Skin epidermis (tissue), 12 donors: Measurements from ENCODE around the gene ZNF79.

Experiments used
- H3K27ac ChIP-seq, 21 experiments: fragments of 200-600 bp; sonication (generic) in 11 of 21; one replicate each; pipeline ENCODE4 v1.5.0; 2020; ENCODE audit warnings: mild to moderate bottlenecking in 3 of 21, inconsistent platforms in 2 of 21, moderate library complexity in 2 of 21
- H3K4me3 ChIP-seq, 7 experiments: fragments of 200-600 bp; sonication (generic) in 2 of 7; one replicate each; pipeline ENCODE4 v1.5.0; 2020; ENCODE audit warnings: inconsistent platforms in 2 of 7, mild to moderate bottlenecking in 2 of 7, moderate library complexity in 1 of 7

ZNF79 gene

DNA sequence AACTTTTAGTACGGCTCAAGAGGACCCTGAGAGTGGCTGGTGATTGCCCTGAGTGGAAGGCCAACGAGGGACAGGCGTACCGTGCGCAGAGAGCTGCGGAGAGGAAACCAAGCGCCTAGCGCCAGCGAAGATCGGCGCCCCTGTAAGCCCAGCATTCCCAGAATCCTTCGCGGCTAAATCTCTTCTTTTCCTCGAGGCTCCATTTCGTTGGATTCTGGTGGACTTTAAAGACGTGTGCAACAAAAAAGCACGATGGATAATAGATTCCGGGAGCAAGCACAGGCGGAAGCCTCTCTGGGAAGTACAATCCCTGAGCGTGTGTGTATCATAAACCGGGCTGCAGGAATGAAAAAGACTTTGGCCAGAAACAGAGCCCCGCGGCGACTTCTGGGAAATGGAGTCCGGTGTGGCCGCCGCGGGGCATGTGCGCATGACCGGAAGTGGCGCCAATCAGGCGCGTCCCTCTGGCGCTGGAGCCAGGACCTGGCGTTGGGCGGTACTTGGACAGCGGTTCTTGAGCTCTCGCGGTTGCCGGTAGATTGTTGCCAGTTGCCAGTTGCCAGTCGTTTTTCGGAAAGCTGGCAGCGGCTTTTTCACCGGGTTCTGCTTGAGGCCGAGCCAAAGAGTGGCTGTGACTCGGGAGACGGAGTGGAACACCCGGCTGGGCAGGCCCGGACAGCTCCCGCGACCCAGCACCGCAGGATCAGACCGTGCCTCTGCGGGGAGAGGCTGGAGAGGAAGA, at the start of gene ZNF79:
Gene ZNF79, plus strand, starts transcription at position 449 of the 742 bp plus-strand sequence. CDS start 406 bp downstream, outside the sequence.
- peak within 1 kb of the TSS; percentile 55 to 91 (median 69) for H3K4me3 ChIP-seq

DNA sequence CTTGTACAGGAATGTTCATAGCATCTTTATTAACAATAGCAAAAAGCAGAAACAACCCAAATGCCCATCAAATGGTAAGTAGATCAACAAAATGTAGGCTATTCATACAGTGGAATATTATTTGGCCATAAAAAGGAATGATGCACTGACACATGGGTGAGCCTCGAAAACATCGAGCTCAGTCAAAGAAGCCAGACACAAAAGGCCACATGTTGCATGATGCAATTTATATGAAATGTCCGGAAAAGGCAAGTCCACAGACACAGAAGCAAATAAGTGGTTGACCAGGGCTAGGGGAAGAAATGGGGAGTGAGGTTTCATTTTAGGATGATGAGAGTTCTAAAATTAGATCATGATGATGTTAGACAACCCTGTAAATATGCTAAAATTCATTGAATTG, 43.7 kb upstream of the ZNF79 start:
- Histone ChIP-seq H3K4me3 (no peak overlapping the region), H3K27ac (no peak overlapping the region)

More for the DNA sequence above, at the start of gene ZNF79:
- H3K27ac ChIP-seq: peak within 1 kb of the TSS; percentile 31 to 93 (median 91)

DNA sequence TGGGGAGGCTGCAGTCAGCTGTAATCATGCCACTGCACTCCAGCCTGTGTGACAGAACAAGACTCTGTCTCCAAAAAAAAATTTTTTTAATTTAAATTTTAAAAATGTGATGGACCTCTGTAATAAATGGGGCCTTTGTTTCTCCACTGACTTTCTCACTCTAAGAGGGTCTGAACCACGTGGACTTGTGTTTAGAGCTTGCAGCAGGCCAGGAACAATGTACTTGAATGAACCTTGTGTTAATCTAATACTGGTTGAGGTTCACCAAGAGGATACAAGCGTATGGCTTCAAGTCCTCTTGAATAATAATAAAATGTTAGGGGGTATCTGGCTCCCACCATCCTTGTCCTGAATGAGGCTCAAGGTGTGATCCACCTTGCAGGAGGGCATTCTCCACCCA, 41.6 kb upstream of the ZNF79 start:
- Histone ChIP-seq H3K27ac (no peak overlapping the region), H3K4me3 (no peak overlapping the region)

DNA sequence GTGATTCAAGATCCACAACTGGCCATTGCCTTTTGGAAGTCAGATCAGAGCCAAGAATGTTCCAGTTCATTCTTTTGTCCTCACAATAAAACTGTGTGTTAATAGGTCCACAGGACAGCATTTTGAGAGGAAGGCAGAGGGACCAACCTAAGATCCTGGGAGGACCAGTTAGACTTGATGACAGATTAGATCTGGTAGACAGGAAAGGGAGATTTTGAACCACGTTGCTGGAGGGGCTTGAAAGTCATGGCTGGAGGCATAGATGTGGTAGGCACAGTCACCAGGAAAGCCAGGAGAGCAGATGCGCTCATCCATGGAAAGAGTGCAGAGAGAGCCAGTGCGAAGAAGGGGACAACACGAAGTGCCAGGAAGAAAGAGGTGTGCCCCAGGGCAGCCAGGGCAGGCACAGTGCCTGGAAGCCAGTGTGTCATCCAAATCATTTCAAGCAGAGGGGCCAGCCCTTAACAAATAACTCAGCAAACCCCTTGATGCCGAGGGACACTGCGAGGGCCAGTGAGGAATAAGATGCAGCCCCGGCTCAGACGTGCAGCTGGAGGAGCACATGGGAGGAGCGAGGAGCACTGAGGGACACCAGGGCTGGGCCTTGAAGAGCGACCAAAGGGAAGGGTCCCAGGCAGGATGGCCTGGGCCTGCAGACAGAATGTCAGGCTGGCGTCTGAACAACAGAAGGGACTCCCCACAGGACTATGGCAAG, 40.0 kb upstream of the ZNF79 start:
- Histone ChIP-seq H3K4me3 (no peak overlapping the region), H3K27ac (no peak overlapping the region)

DNA sequence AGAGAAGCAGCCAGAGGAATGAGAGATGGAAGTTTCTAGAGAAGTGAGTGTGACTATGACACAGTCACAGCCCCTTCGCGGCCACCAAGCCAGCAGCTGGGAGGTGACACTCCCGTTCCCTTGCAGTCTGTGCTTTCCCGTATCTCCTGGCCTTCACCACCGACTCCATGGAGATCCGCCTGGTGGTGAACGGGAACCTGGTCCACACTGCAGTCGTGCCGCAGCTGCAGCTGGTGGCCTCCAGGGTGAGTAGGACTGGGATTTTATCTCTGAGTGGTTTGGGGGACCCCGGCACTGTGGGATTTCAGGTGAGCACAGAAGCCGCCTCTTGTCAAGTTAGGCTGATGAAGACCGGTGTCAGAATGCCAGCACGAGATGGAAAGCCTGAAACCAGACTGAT, 39.3 kb upstream of the ZNF79 start:
- H3K4me3 ChIP-seq: no peak overlapping the region

DNA sequence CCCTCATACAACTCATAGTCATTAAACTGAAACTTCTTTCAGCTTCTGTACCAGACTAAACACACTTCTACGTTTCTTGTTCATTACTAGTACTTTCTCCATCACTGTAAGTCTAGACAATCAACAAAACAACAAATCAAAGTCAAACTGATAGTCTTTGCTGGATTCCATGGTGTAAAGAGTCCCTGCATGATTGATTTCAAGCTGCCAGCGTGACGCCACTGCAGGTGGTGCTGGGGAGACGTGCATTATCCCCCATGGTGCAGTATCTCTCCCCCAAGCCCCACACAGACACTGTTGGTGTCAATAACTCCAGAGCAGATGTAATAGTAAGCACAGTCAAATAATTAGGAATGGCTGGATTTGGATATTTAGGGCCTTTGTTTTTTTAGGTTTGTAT, 37.9 kb upstream of the ZNF79 start:
- H3K4me3 ChIP-seq: no peak overlapping the region
- H3K27ac ChIP-seq: no peak overlapping the region

More for the DNA sequence above, 39.3 kb upstream of the ZNF79 start:
- H3K27ac ChIP-seq: no peak overlapping the region

DNA sequence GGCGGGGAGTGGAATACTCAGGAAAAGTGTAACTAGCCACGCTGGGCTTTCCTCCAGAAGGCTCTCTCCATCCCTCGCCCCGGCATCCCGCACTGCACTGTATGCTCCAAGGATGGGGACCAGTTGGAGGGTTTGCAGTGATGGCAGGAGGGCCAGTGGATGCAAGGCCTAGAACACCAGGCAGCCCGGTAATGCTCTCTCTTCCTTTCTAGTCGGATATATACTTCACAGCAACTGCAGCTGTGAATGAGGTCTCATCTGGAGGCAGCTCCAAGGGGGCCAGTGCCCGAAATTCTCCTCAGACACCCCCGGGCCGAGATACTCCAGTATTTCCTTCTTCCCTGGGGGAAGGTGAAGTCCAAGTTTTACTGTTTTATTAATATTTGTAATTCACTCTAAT, 37.2 kb upstream of the ZNF79 start:
- no peak overlapping the region for H3K4me3 ChIP-seq
- H3K27ac ChIP-seq: no peak overlapping the region

DNA sequence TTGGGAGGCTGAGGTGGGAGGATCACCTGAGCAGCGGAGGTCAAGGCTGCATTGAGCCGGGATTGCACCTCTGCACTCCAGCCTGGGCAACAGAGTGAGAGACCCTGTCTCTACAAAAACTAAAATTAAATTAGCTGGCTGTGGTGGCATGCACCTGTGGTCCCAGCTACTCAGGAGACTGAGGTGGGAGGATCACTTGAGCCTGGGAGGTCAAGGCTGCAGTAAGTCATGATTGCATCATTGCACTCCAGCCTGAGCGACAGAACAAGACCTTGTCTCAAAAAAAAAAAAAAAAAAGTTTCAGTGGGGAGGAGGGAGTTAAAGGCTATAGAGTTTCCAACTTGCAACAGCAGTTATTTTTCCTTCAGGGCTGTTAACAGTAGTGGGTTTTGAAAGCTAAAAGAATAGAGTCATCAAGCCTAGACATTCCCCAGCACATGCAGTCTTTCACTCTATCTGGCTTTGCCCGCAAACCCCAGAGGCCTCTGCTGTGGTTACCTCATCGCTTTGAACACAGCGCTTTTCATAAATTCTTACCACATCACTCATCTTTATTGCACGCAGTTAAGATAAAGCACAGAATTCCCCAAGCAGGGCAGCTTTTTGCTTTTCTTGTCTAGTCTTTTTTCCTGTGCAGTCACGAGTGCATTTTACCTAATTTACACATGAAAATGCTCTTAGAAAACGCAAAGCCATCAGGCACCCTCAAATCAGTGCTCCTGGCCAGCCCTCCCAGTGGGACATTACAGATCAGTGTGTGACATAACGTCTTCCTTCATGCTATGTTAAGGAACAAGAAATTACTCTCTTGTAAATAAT, 35.9 kb upstream of the ZNF79 start:
- H3K27ac ChIP-seq: peak overlapping the region in 6 of 21 experiments; percentile 19 to 65 (median 53)
- H3K4me3 ChIP-seq: no peak overlapping the region

DNA sequence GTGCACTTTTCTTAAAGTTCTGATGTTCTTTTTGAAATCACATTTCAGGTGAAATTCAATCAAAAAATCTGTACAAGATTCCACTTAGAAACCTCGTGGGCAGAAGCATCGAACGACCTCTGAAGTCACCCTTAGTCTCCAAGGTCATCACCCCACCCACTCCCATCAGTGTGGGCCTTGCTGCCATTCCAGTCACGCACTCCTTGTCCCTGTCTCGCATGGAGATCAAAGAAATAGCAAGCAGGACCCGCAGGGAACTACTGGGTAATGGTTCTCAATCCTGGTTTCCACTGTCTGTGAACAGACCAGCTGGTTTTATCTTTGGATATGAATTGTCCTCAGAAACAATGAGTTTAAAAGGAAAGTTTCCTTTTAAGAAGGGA, 35.3 kb upstream of the ZNF79 start:
- H3K27ac ChIP-seq: peak overlapping the region in 6 of 21 experiments; percentile 19 to 63 (median 50)
- no peak overlapping the region for H3K4me3 ChIP-seq

DNA sequence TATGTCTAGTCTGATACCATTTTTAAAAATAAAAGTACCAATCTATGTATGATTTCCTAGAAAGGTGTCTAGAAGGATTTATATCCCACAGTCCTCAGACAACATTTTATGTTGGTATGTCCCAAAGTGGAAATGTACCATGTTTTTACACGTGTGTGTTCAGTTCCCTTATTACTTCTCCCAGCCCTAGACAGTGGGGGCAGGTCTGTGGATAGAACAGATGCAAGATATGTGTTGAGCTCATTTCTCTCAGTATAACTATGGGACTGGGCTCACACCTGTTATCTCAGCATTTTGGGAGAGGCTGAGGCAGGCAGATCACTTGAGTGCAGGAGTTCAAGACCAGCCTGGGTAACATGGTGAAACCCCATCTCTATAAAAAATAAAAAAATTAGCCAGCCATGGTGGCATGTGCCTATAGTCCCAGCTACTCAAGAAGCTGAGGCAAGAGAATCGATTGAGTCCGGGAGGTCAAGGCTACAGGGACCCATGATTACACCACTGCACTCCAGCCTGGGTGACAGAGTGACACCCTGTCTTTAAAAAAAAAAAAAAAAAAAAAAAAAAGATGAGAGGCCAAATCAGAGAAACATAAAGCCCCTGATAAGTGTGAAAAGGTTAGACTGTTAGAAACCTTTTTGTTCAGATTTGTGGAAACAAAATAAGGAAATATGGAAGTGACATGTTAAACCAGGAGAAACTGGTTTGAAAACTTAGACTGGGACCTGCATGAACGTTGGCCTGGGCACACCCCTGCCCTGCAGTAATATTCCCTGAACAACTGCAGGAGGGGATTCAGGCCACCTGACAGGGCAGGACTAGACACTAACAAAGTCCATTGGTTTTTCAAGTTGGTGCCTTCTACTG, 34.6 kb upstream of the ZNF79 start:
- H3K4me3 ChIP-seq: no peak overlapping the region
- peak overlapping the region in 3 of 21 experiments; percentile 23 to 54 (median 48) for H3K27ac ChIP-seq

DNA sequence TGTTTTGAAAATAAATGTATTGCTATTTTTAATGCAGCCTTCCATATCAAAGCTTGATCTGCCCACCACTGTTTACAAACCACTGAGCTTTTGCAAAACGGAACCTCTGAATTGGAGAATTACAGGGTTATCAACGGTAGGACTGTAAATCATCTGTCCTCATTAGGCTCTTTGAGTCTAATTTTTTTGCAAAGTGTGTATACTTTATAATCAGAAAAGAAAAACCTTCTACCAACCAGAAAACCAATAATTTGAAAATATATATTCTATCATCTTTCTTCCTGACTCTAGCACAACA, 34.0 kb upstream of the ZNF79 start:
- H3K4me3 ChIP-seq: no peak overlapping the region
- H3K27ac ChIP-seq: peak overlapping the region in 1 of 21 experiments; percentile 42

DNA sequence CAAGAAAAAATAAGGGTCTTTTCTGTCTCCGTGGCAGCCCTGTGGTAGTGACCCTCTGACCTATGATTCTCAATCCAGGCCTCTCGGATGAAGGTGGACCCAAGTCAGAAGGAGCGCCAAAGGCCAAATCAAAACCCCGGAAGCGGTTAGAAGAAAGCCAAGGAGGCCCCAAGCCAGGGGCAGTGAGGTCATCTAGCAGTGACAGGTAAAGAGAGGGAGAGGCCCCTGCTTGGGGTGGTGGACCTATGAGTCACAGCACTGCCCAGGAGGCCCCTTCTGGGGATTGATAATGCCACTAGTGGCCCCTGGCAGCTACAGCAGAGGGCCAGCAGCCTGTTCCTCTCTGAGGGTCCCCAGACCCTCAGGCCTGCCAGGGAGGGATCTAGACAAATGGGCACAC, 33.6 kb upstream of the ZNF79 start:
- peak overlapping the region in 1 of 21 experiments; percentile 42 for H3K27ac ChIP-seq

DNA sequence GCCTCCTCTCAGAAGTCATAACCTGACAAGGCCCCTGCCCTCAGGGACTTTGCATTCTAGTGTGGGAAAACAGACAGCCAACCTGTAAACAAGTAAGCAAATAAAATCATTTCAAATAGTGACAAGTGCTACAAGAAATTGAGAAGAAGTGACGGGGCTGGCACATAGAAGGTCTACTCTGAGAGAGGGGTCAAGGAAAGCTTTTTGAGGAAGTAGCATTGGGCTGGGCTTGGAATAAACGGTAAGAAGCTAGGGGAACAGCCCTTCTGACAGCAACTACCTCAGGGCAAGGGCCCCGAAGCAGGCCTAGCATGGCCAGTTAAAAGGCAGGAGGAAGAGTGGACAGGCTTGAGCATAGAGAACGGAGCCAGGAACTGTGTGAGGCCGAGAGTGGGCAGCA, 32.0 kb upstream of the ZNF79 start:
- Histone ChIP-seq H3K4me3 (no peak overlapping the region), H3K27ac (no peak overlapping the region)

More for the DNA sequence above, 33.6 kb upstream of the ZNF79 start:
- H3K4me3 ChIP-seq: no peak overlapping the region

DNA sequence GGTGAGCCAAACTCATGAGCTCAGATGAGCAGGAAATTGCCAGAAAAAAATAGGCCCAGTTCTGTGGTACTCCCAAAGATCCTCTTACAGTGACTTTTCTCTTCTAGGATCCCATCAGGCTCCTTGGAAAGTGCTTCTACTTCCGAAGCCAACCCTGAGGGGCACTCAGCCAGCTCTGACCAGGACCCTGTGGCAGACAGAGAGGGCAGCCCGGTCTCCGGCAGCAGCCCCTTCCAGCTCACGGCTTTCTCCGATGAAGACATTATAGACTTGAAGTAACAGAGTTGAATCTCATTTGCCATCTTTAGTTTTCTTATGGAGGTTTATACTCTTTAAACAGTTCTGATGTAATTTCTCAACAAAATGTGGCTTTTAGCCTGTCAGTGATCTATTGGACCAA, 31.2 kb upstream of the ZNF79 start:
- H3K27ac ChIP-seq: no peak overlapping the region
- H3K4me3 ChIP-seq: no peak overlapping the region

DNA sequence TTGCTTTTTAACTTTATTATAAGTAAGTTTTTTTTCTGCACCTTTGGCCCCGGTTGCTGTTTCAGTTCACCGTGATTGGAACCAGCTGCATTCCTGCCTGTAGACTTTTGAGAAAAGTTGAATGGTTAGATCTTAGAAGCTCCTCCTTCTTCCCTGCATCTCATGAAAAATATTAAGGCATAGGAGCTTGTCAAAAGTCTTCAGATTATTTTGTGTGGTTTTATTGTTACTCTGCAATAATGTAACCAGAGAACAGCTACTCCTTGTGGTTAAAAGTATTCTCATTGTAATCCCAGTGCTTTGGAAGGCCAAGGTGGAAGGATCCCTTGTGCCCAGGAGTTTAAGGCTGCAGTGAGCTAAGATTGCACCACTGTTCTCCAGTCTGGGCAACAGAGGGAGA, 30.5 kb upstream of the ZNF79 start:
- Histone ChIP-seq H3K4me3 (no peak overlapping the region), H3K27ac (no peak overlapping the region)

DNA sequence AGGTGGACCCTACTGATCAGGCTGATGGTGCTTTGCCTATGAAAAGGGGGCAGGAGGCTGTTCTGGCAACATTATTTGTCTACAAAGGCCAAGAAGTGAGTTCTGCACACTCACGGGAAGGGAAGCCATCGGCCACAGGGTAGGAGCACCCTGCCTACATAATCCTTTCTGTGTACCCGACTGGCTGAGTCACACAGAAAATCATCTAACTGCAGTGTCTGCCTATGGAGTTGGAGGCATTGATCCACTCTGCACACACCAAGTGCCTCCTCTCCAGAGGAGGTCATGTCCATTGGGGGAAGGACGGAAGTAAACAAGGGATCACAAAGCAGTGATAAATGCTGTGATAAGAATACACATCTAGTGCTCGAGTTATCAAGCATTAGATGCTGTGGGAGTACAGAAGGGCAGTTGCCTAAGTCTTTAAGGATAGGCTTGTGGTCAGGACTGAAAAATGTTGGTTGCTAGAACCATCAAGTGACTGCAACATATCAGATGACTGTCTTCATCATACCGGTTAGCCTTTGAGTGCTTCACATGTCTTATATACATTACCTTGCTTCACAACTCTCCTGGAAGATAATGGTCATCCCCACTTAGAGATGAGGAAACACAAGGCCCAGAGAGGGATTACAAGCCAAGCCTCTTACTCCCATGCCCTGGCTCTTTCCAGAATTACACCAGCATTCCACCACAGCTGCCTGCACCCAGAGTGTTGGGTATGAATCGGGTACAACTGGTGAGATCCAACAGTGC, 28.5 kb upstream of the ZNF79 start:
- peak overlapping the region in 2 of 7 experiments; percentile 32 to 91 for H3K4me3 ChIP-seq
- H3K27ac ChIP-seq: no peak overlapping the region

DNA sequence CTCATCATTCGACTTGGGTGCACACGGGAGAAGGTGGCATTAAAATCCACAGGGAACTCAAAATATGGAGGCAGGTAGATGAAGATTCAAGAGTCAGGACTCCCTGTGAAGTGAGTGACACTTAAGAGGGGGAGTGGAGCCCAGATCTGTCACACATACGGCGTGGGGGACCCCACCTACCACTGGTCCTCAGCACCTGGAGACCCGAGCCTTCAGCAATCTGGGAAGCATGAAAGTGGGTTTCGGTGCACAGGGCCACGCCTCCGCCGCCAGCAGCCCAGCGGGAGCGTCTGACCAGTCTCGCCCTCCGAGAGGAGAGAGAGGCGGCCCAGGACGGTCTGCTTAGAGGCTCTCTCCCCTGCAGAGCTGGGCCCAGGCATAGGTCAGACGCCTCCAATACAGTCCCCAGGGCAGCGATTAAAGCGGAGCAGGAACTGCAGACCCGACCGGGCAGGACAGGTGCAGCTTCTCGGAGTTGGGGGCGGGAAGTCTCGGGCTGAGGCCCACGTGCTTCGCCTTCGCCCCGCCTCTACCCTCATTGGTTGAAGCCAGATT, 27.9 kb upstream of the ZNF79 start:
- peak overlapping the region in 4 of 21 experiments; percentile 23 to 67 (median 56) for H3K27ac ChIP-seq
- H3K4me3 ChIP-seq: peak overlapping the region; percentile 32 to 91 (median 71)

DNA sequence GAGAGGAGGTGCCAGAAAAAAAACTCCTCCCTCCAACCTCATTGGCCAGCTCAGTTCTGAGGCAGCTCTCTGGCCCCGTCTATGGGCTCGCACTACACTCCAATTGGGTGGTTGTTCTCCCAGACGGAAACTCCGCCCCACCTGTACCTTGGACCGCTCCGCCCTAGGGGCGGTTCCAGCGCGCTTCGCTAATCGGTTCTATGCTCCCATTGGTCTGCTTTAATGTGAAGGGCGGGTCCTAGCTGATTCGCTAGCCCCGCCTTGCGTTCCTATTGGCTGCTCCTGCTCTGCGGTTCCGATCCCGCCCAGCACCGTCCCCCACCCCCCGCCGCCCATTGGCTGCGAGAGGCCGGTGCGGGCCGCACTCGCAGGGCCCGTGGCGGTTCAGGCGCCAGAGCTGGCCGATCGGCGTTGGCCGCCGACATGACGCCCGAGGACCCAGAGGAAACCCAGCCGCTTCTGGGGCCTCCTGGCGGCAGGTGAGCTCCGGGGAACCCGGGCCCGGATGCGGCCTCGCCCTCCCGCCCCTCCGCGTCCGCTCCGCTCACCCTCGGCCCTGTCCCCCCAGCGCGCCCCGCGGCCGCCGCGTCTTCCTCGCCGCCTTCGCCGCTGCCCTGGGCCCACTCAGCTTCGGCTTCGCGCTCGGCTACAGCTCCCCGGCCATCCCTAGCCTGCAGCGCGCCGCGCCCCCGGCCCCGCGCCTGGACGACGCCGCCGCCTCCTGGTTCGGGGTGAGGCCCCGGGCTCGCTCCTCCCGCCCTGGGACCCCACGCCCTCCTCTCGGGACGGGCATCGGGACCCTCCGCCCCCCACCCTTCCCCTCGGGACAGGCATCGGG, 27.2 kb upstream of the ZNF79 start, which contains the start of gene SLC2A8:
Gene SLC2A8, plus strand, starts transcription at position 362 of the 838 bp plus-strand sequence. Its CDS starts 62 bp downstream, at position 424.
- Histone ChIP-seq H3K4me3 (peak within 1 kb of the TSS; percentile 71 to 91 (median 86)), H3K27ac (peak within 1 kb of the TSS; percentile 45 to 91 (median 77))
